GM15510 (cell line): Measurements from ENCODE around the gene CSNK1E.

ENCODE experiments used
- POLR2A ChIP-seq: IDR thresholded peaks from 3 replicates; pipeline ENCODE4 v1.6.1; 2011; ENCODE audit warnings: borderline replicate concordance; ENCODE audit not compliant: insufficient read length; ENCODE audit errors: extremely low read depth

CSNK1E gene

GRCh38 chr22:38296372-38296771 is 20.9 kb downstream of the CSNK1E start:
- no peak for TF ChIP-seq POLR2A

GRCh38 chr22:38295863-38296262 is 21.4 kb downstream of the CSNK1E start:
- TF ChIP-seq POLR2A = no peak

DNA sequence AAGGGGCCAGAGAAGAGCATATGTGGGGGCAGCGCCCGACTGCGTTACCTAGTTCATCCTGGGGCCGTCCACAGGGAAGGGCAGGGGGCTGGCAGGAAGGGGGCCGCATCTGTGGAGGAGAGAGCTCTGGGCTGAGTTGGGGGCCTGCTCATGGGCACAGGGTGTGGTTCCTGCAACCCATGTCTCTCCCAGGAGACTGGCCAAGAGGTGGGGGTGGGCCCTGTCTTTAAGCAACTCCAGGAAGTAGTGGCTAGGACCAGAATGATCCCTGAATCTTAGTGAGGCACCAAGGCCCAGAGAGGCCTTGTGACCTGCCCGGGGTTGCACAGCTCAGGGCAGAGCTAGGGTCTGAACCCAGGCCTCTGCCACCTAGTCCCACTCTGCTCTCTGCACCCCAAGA is 21.9 kb downstream of the CSNK1E start:
- TF ChIP-seq POLR2A = no peak

GRCh38 chr22:38294193-38294592 is 23.0 kb downstream of the CSNK1E start:
- TF ChIP-seq POLR2A = no peak

- no peak for TF ChIP-seq POLR2A
These were observed 24.5 kb downstream of the CSNK1E start for GRCh38 chr22:38292694-38293093.

DNA sequence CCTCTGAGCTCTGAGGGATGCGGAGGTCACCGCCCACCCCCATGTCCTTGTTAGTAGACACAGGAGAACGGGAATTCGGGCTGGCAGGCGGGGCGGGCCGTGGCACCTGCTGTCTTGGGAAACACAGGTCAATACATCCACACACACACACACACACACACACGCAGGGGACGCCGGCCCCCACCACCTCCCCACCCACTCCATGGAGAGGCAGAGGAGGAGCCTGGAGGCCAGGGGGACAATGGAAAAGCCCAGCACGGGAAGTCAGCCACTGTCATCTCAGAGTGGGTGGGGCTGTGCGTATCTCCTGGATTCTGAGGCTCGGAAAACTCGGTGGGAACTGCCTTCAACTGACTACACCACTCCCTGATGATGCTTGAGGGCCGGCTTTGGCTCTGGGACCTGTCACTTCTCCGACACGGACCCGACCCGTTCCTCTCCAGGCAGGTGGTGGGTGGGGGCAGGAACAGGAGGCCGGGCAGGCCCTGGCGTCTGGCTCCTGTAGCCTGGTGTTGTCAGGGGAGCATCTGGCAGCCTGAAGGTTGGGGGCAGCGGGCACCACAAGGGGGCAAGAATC is 25.9 kb downstream of the CSNK1E start:
- TF ChIP-seq POLR2A = no peak

DNA sequence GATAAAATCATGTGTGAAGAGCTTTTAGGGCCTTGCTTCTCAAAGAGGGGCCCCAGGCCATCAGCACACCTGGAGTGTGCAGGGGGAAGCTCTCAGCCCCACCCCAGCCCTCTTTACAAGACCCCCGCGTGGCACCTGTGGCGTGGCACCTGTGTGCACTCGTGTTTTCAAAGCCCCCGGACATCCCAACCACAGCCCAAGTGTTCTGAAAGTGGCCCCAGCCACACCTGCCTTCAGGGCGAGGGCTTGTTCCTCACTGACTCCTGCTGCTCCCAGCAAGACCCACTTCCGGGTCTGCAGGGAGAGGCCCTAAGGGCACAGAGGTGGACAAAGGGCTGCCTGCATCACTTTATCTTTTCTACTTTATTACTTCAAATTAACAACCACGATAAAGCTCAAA is 26.9 kb downstream of the CSNK1E start:
- TF ChIP-seq POLR2A = no peak

DNA sequence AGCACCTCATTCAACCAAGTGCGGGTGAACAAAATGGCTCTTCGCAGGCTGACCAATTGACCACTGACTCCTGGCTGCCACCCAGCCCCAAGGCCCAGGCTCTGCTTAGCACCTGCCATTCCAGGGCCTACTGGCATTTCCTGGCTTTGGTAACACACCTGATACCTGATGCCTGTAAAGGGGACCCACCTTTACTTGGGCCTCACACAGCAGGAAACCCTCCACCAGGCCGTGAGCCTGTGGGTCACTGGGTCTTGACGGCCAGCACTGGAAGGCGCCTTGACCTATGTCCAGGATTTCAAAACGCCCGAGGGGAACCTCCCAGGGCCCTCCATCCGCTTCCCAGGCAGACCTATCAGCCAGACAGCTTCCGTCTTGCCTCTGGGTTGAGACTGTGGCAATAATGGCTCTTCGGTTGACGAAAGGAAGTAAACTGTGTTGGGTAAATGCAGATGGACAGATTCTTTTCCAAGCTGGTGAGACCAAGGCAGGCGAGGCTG is 27.6 kb downstream of the CSNK1E start:
- no peak for TF ChIP-seq POLR2A

GRCh38 chr22:38286915-38287669 is 30.1 kb downstream of the CSNK1E start:
- TF ChIP-seq POLR2A = no peak

DNA sequence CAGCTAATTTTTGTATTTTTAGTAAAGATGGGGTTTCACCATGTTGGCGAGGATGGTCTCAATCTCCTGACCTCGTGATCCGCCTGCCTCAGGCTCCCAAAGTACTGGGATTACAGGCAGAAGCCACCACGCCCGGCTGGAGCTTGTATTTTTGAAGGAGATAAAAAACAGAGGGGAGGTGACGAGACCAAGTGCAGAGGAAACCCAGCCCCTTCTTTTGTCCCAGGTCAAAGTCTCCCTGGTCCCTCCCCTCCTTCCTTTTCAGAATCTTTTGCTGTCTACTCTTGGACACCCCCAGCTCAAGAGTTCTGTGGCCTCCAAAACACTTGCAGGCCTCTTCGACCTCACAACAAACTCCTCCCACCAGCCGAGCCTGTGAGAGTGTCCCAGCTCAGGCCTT is 32.2 kb downstream of the CSNK1E start:
- no peak for TF ChIP-seq POLR2A

GRCh38 chr22:38284042-38284402 is 33.2 kb downstream of the CSNK1E start:
- TF ChIP-seq POLR2A = no peak

DNA sequence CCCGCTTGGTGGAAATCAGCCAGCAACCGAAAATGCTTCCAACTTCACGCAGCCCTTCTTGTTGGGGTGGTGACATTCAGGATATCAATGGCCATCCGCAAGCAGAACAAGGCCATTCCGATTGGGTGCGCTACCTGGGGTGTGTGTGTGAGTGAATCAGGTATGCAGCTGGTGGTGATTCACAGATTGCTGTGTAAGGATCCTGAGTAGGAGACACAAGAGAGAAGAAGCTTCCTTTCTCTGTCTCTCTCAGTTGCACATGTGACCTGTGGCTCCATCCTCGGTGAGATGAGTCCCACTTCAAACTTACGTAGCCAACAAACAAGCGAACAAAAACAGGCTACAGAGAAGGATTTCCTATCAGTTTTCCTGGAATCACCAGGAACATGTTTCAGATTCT is 34.8 kb downstream of the CSNK1E start:
- TF ChIP-seq POLR2A = no peak

DNA sequence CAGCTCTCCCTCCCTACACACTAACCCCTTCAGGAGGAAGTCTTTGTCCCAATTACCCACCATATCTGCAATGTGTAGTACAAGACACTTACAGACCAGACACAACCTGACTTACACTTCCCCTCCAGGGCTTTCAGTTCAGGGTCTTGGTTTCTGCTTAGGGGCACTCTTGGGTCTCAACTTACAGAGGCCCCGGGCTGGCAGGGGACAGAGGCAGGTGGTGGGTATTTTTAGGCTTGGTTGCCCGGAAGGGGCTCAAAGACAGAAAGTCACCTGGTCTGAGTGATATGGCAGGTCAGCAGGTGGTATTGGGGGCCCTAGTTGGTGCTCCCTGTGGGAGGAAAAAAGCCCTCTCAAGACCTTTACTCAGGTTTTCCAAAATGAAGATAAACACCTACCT is 41.1 kb downstream of the CSNK1E start:
- no peak for TF ChIP-seq POLR2A

GRCh38 chr22:38273135-38273826 is 44.0 kb downstream of the CSNK1E start:
- no peak for TF ChIP-seq POLR2A

- peak; percentile 77 for TF ChIP-seq POLR2A
These were observed 44.7 kb downstream of the CSNK1E start, which contains the start of gene TMEM184B for GRCh38 chr22:38272373-38273134. TSS of gene TMEM184B (minus strand) at chr22:38273010. CDS start at chr22:38247961, 25,049 bp downstream.
